ENCODE results near the gene CNNM4. TPM values are rescaled to one million over a fixed set of nuclear protein-coding genes. Genes with fewer than 3 reads are reported as not detected.
A peak's percentile ranks its signal among the peaks of the same experiment; 100 is the strongest.

Gene CNNM4
- 1 to 10 TPM; 5.6 to 6.0 TPM for total RNA-seq

DNA sequence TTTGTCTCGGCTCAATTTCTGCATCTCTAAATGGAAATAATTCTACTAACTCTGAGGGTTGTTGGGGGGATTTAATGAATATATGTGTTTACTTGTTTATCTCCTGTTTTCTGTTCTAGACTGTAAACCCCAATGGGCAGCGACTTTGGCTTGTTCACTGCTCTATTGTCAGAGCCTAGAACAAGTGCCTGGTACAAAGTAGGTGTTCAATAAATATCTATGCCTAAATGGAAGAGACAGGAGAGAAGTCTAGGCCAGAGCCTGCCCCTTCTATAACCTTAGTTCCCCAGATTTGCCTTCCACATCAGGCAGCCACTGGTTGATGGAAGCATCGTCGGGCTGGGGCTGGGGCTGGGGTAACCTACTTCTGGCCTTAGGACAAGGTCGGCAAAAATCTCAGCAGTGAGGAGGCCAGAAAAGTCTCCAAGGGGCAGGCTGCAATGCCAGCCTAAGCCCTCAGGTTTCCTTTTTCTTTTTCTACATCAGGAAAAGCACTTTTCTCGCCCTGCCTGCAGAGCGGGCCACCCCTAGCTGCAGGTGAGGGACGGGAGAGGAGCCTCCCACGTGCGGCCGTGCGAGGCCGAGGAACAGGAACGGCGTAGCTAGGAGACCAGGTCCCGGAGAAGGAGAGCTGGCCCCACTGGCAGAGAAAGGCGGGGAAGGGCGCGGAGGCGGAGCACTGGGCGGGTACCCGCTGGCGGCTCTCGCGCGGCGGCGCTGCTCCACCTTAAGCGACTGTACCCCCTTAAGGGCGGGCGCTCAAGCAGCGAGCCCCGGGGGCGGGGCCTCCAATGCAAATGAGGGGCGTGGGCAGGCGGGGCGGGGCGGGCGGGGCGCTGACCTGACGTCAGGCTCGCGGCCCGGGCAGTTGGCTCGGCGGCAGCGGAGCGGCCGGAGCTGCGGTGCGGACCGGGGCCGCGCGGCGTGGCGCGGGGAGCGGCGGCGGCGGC lies at the start of gene CNNM4:
Gene CNNM4, plus strand, starts transcription at position 867 of the 950 bp plus-strand sequence. CDS start 98 bp downstream, outside the sequence.
- H3K9me3 Mint-ChIP-seq = no peaks in the 10 kb centered on the region
- peak; percentile 94 for DNase-seq
- H3K36me3 Mint-ChIP-seq (ENCODE audit: low read depth) = no peaks in the 10 kb centered on the region
- peak within 1 kb of the TSS; percentile 70 for H3K27ac Mint-ChIP-seq
- intact Hi-C loops (cut with micrococcal nuclease) = loop anchor here (1.0 to 5.0 kb wide), 15 partner anchors 20 to 613 kb away; partner anchors contain the start of genes ANKRD36, ANKRD39, ARID5A and CIAO1
- H3K27me3 Mint-ChIP-seq (ENCODE audit: low read depth) = no peaks in the 10 kb centered on the region
- peak within 1 kb of the TSS; percentile 81 for H3K4me3 Mint-ChIP-seq
- peaks cover 48% of the 10 kb centered on the region for H3K4me1 Mint-ChIP-seq (ENCODE audit: low read depth)
- CTCF ChIA-PET = interaction anchor here (0.5 to 5.6 kb wide), 18 partner anchors 11 to 1246 kb away, joined by 3 to 46 read pairs (median 4); partner anchors contain the start of gene CNNM3

DNA sequence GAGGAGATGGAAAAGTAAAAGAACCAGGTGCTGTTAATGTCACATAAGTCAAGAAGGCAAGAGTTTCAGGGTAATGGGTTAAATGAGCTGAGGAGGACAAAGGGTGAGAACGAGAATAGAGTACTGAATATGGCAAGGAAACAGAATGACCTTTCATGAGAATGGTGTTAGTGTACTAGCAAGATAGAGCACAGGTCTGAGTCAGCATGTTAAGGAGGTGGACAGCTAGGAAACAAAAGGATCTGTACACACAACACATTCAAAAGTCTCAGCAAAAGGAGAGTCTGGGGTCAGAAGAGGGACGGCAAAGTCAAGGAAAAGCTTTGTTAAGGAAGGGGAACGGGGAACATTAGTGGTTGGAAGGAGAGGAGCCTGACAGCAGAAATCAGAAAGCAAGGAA lies 49.7 kb upstream of the CNNM4 start:
- H3K4me1 Mint-ChIP-seq (ENCODE audit: low read depth) = no peaks in the 10 kb centered on the region
- CTCF ChIA-PET = interaction anchor here (0.9 kb wide), 2 partner anchors 10 to 63 kb away, joined by 3 to 4 read pairs; no protein-coding TSS in a partner anchor
- H3K27me3 Mint-ChIP-seq (ENCODE audit: low read depth) = no peaks in the 10 kb centered on the region
- intact Hi-C loops (cut with micrococcal nuclease) = loop anchor here (5.0 kb wide), 1 partner anchor 51 kb away; the partner anchor contains the start of gene CNNM4
- H3K4me3 Mint-ChIP-seq = no peak overlapping the region
- no peak overlapping the region for H3K27ac Mint-ChIP-seq
- H3K36me3 Mint-ChIP-seq (ENCODE audit: low read depth) = peaks cover 23% of the 10 kb centered on the region
- H3K9me3 Mint-ChIP-seq = no peaks in the 10 kb centered on the region
- DNase-seq = no peak

DNA sequence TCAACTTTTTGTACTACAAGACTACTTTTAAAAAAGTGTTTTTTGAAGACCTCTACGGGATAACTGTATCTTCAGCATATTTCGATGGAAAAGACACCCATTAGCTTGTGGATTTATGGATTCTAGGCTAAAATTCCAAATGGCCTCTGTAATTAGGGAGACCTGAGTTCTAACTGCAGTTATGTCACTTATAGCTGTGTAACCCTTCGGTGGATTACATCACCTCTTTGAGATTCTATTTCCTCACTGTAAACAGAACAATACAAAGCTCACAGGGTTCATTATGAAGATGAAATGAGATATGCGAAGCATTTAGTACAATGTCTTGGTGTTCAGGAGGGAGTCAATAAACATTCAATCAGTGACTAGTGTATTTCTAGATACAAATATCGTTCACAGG lies 45.0 kb upstream of the CNNM4 start:
- Mint-ChIP-seq H3K27ac (no peak overlapping the region), H3K27me3 (ENCODE audit: low read depth) (no peaks in the 10 kb centered on the region), H3K4me3 (no peak overlapping the region), H3K9me3 (no peaks in the 10 kb centered on the region), H3K36me3 (ENCODE audit: low read depth) (peaks cover 5% of the 10 kb centered on the region), H3K4me1 (ENCODE audit: low read depth) (no peaks in the 10 kb centered on the region)
- DNase-seq = no peak
- CTCF ChIA-PET = no interaction called here
- intact Hi-C loops (cut with micrococcal nuclease) = no loop called here

DNA sequence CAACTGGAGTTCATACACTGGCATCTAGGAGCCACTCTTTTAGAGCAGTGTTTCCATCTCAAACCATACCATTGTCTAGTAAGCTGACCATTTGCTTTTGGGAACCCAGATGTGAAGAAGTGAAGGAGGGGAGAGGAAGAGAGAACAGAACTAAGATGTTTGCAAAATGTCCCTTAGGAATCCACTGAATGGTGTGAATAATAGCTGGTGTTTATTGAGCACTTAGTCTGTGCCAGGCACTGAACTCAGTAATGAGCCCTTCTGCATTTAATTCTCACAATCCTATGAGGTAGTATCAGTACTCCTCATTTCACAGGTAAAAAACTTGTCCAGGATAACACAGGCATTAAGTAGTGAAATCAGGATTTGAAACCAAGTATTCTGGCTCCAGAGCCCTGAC lies 44.3 kb upstream of the CNNM4 start:
- CTCF ChIA-PET = no interaction called here
- Mint-ChIP-seq H3K4me3 (no peak overlapping the region), H3K27ac (no peak overlapping the region), H3K27me3 (ENCODE audit: low read depth) (no peaks in the 10 kb centered on the region), H3K4me1 (ENCODE audit: low read depth) (no peaks in the 10 kb centered on the region), H3K9me3 (no peaks in the 10 kb centered on the region), H3K36me3 (ENCODE audit: low read depth) (peaks cover 1% of the 10 kb centered on the region)
- intact Hi-C loops (cut with micrococcal nuclease) = no loop called here
- DNase-seq = no peak

DNA sequence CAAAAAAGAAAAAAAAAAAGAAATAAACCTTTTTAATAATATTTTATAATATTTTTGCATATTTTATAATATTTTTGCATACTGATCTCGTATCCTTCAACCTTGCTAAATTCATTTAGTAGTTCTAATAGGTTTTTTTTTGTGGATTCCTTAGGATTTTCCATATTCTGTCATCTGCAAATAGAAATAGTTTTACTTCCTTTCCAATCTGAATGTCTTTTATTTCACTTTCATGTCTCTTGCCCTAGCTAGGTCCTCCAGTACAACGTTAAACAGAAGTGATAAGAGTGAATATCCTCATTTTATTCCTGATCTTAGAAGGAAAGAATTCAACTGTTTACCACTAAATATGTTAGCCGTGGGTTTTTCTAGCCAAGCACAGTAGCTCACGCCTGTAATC lies 34.6 kb upstream of the CNNM4 start:
- Mint-ChIP-seq H3K9me3 (no peaks in the 10 kb centered on the region), H3K27me3 (ENCODE audit: low read depth) (no peaks in the 10 kb centered on the region), H3K4me3 (no peak overlapping the region), H3K36me3 (ENCODE audit: low read depth) (peaks cover 20% of the 10 kb centered on the region), H3K4me1 (ENCODE audit: low read depth) (no peaks in the 10 kb centered on the region), H3K27ac (no peak overlapping the region)
- intact Hi-C loops (cut with micrococcal nuclease) = no loop called here
- DNase-seq = no peak
- CTCF ChIA-PET = no interaction called here

DNA sequence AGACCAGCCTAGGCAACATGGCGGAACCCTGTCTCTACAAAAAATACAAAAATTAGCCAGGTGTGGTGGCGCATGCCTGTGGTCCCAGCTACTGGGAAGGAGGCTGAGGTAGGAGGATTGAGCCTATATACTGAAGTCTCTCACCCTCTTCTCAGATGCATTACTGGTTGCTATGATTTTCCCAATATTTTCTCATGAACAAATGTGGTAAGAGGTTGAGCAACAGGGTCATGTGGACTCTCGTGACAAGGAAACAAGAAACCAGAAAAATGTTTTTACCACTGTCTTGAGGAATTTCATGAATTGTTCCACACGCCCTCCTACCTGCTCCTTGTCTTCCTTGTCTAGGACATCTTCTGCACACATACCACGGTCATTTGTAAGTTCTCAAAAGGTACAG lies 33.3 kb upstream of the CNNM4 start:
- Mint-ChIP-seq H3K9me3 (no peaks in the 10 kb centered on the region), H3K36me3 (ENCODE audit: low read depth) (peaks cover 20% of the 10 kb centered on the region), H3K4me1 (ENCODE audit: low read depth) (no peaks in the 10 kb centered on the region), H3K4me3 (no peak overlapping the region), H3K27me3 (ENCODE audit: low read depth) (no peaks in the 10 kb centered on the region), H3K27ac (no peak overlapping the region)
- intact Hi-C loops (cut with micrococcal nuclease) = no loop called here
- DNase-seq = no peak
- CTCF ChIA-PET = no interaction called here

DNA sequence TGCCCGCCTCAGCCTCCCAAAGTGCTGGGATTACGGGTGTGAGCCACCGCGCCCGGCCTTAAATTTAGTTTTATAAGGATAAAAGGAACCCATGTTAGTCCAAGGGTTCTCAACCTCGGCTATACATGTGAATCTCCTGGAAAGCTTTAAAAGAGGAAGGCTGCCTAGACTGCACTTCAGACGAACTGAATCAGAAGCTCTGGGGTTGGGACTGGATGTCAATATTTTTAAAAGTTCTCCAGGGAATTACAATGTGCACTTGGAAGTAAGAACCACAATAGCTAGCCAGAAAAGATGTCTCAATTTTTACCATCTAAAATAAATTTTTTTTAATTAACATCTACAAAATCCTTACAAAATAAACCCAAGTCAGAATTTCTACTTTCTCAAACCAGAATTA lies 31.0 kb upstream of the CNNM4 start:
- intact Hi-C loops (cut with micrococcal nuclease) = no loop called here

DNA sequence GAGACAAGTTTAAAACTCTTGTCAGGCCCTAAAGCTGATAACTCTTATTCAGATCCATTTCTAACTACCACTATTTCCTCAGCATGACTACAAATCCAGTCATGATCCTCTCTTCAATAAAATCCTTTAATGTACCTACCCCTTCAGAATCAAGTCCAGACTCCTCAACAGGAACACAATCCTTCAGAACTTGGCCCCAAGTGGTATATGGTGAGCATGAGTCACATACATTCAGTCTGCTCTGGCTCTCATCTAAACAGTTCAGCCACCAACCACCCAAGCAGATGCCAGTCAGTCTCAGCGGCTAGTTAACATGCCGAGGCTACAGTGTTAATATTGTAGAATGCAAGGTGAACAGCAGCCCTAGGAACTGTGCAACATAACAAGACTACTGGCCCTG lies 30.5 kb upstream of the CNNM4 start:
- CTCF ChIA-PET = no interaction called here
- no peaks in the 10 kb centered on the region for H3K27me3 Mint-ChIP-seq (ENCODE audit: low read depth)
- peaks cover 24% of the 10 kb centered on the region for H3K36me3 Mint-ChIP-seq (ENCODE audit: low read depth)
- no peak overlapping the region for H3K27ac Mint-ChIP-seq
- peaks cover 3% of the 10 kb centered on the region for H3K4me1 Mint-ChIP-seq (ENCODE audit: low read depth)
- intact Hi-C loops (cut with micrococcal nuclease) = no loop called here
- DNase-seq = no peak
- H3K9me3 Mint-ChIP-seq = no peaks in the 10 kb centered on the region
- H3K4me3 Mint-ChIP-seq = no peak overlapping the region

More for the DNA sequence above, 31.0 kb upstream of the CNNM4 start:
- H3K36me3 Mint-ChIP-seq (ENCODE audit: low read depth) = peaks cover 24% of the 10 kb centered on the region
- H3K27ac Mint-ChIP-seq = no peak overlapping the region
- CTCF ChIA-PET = no interaction called here
- H3K4me3 Mint-ChIP-seq = no peak overlapping the region
- H3K4me1 Mint-ChIP-seq (ENCODE audit: low read depth) = no peaks in the 10 kb centered on the region
- no peaks in the 10 kb centered on the region for H3K27me3 Mint-ChIP-seq (ENCODE audit: low read depth)
- no peak for DNase-seq
- no peaks in the 10 kb centered on the region for H3K9me3 Mint-ChIP-seq

DNA sequence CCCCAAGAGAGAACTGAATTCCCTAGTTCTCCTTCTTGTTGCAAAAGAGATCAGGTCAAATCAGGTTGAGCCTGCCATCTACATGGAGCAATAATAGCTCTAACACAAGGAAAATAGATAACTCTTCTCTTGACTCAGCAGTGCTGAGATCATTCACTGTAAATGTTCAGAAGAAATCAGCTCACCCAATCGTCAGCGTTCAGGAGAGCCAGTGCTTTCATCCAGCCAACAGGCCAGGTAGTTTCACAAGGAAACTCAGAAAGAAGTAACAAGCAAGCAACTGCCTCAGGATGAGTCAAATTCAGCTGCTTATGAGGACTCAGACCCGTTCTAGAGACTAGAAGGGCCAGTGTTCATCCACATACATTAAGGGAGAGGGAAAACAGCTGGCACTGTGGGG lies 26.8 kb upstream of the CNNM4 start:
- intact Hi-C loops (cut with micrococcal nuclease) = no loop called here
- H3K27ac Mint-ChIP-seq = no peak overlapping the region
- H3K9me3 Mint-ChIP-seq = no peaks in the 10 kb centered on the region
- H3K27me3 Mint-ChIP-seq (ENCODE audit: low read depth) = no peaks in the 10 kb centered on the region
- DNase-seq = no peak
- H3K36me3 Mint-ChIP-seq (ENCODE audit: low read depth) = peaks cover 13% of the 10 kb centered on the region
- H3K4me3 Mint-ChIP-seq = no peak overlapping the region
- peaks cover 15% of the 10 kb centered on the region for H3K4me1 Mint-ChIP-seq (ENCODE audit: low read depth)
- CTCF ChIA-PET = interaction anchor here (1.0 kb wide), 1 partner anchor 27 kb away, joined by 3 read pairs; no protein-coding TSS in a partner anchor

DNA sequence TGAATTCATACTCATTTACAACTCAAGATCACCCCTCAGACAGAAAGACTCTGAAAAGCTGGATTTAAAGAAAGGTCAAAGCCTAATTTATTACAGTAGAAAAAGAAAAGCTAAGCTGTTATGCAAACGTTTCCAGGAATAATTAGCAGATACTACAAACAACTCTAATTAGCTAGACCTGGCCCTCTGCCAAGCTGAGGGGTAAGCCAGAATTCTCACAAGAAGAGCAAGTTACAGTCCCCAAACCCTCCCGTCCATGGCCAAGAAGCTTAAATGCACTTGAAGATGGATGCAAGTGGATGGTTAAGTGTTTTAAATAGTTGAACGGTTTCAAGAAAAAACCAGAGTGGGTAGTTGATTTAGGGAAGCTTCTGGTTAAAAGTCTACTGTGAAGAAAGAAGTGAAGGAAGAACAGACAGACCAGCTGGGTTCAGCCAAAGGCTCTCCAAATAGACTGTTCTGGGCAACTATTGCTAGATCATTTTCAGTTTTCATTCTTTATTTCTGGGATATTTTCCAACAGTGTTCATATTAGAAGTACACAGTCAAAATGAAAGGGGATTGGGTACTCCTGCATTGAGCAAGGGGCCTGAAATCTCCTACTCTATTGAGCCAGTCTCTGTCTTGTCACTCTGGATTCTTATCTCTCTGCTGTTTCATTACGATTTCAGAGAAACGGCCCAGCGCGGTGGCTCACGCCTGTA lies 25.7 kb upstream of the CNNM4 start:
- H3K9me3 Mint-ChIP-seq = no peaks in the 10 kb centered on the region
- peaks cover 13% of the 10 kb centered on the region for H3K36me3 Mint-ChIP-seq (ENCODE audit: low read depth)
- DNase-seq = no peak
- CTCF ChIA-PET = interaction anchor here (0.9 kb wide), 1 partner anchor 26 kb away, joined by 3 read pairs; no protein-coding TSS in a partner anchor
- H3K27me3 Mint-ChIP-seq (ENCODE audit: low read depth) = no peaks in the 10 kb centered on the region
- no peak overlapping the region for H3K27ac Mint-ChIP-seq
- intact Hi-C loops (cut with micrococcal nuclease) = no loop called here
- H3K4me3 Mint-ChIP-seq = no peak overlapping the region
- peaks cover 26% of the 10 kb centered on the region for H3K4me1 Mint-ChIP-seq (ENCODE audit: low read depth)

DNA sequence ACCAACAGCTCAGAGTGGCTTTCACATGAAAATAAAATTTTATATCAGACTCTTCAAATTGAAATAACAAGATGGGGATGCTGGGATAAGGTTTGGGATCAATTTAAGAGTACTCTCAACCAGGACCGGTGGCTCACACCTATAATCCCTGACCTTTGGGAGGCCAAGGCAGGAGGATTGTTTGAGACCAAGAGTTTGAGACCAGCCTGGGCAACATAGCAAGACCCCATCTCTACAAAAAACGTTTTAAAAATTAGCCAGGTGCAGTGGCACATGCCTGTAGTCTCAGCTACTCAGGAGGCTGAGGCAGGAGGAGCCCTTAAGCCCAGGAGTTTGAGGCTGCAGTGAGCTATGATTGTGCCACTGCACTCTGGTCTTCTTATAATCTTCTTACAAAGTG lies 23.5 kb upstream of the CNNM4 start:
- Mint-ChIP-seq H3K27me3 (ENCODE audit: low read depth) (no peaks in the 10 kb centered on the region), H3K4me3 (no peak overlapping the region), H3K36me3 (ENCODE audit: low read depth) (peaks cover 8% of the 10 kb centered on the region), H3K4me1 (ENCODE audit: low read depth) (peaks cover 33% of the 10 kb centered on the region), H3K9me3 (no peaks in the 10 kb centered on the region), H3K27ac (no peak overlapping the region)
- no peak for DNase-seq
- CTCF ChIA-PET = no interaction called here
- intact Hi-C loops (cut with micrococcal nuclease) = no loop called here

DNA sequence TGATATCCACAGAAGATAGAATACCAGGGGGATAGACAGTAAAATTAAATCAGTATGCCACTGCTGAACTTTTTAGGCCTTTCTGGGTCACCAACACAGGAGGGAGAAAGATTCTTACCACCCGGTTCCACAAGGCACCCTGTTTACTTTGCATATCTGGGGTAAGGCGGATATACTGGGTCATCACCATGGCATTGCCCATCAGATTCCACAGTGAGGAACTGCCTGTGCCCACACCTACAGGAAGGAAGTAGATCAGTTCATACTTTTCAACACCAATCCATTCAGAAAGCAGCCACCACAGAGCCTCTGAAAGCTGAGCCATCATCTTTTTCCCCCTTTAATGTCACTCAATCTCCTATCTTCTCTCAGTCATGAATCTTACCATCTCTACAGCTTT lies 22.9 kb upstream of the CNNM4 start:
- Mint-ChIP-seq H3K27ac (no peak overlapping the region), H3K9me3 (no peaks in the 10 kb centered on the region), H3K4me3 (no peak overlapping the region), H3K4me1 (ENCODE audit: low read depth) (peaks cover 33% of the 10 kb centered on the region), H3K36me3 (ENCODE audit: low read depth) (peaks cover 8% of the 10 kb centered on the region), H3K27me3 (ENCODE audit: low read depth) (no peaks in the 10 kb centered on the region)
- intact Hi-C loops (cut with micrococcal nuclease) = no loop called here
- CTCF ChIA-PET = interaction anchor here (0.8 kb wide), 1 partner anchor 63 kb away, joined by 3 read pairs; no protein-coding TSS in a partner anchor
- DNase-seq = no peak
